ENCODE measurements around the gene CBFB. TPM values are rescaled to one million over a fixed set of nuclear protein-coding genes. Genes with fewer than 3 reads are reported as not detected.

CBFB gene
- total and polyA plus RNA-seq, 9 of the 15 experiments (the other 6 are each of a cell fraction or from before 2014, with no cell fraction given) = 22.0 to 112 (median 66.5) TPM

GRCh38 chr16:67100569-67101310 lies 71.8 kb downstream of the CBFB start:
- no peak overlapping the region for H2AFZ ChIP-seq (ENCODE audit: low read depth, low read length)
- no peaks in the 10 kb centered on the region for H3K9me3 ChIP-seq (replicated peaks; ENCODE audit: control insufficient read depth, insufficient read depth, low read depth, low read length)
- intact Hi-C loops (cut with micrococcal nuclease) = loop anchor here (1.0 to 5.0 kb wide), 3 partner anchors 82 to 153 kb away; no protein-coding TSS in a partner anchor
- H3K4me3 ChIP-seq = no peak overlapping the region
- ATAC-seq (peak; percentile 55; the same call in 2 of the 3 replicates), DNase-seq (ENCODE audit: extremely low read depth in 1 of 4, low spot score in 3 of 4) (no peak), FAIRE-seq (peak; percentile 29)
- no peaks in the 10 kb centered on the region for H4K20me1 ChIP-seq (replicated peaks; ENCODE audit: control insufficient read depth, insufficient read depth, low read length)
- ChIA-PET CTCF (ENCODE audit: low intra/inter-chr PET ratio) (interaction anchor here (1.5 to 2.8 kb wide), 4 partner anchors 83 to 154 kb away, joined by 4 to 25 read pairs (median 8); no protein-coding TSS in a partner anchor), POLR2A (no interaction called here)
- 100% methylated on average over 1 of the region's 1 CpG for WGBS (ENCODE audit: insufficient coverage, low coverage, missing lambda C conversion rate)
- peaks cover 27% of the 10 kb centered on the region; the same call in 1 of the 3 replicates for H3K36me3 ChIP-seq (ENCODE audit: control insufficient read depth, insufficient read depth, low read length)
- no peak overlapping the region for H3K4me2 ChIP-seq (ENCODE audit: insufficient read depth, low read length)
- no peaks in the 10 kb centered on the region for H3K4me1 ChIP-seq (replicated peaks in 1 of 2; ENCODE audit: control insufficient read depth in 2 of 2, insufficient read depth in 2 of 2, low read length in 2 of 2)
- in situ Hi-C loops (cut with MboI) = no loop called here
- no peak overlapping the region for H3K9ac ChIP-seq (ENCODE audit: insufficient read depth in 1 of 2, low read depth in 2 of 2, low read length in 2 of 2)
- no peaks in the 10 kb centered on the region for H3K79me2 ChIP-seq (ENCODE audit: control insufficient read depth, insufficient read depth, low read length)
- TSS peak; percentile 39 for BruUV-seq (replicated peaks)
- H3K27me3 ChIP-seq (ENCODE audit: control insufficient read depth in 2 of 2, insufficient read depth in 2 of 2, low read length in 2 of 2) = no peaks in the 10 kb centered on the region
- H3K9me1 ChIP-seq (ENCODE audit: control insufficient read depth, insufficient read depth, low read length) = no peaks in the 10 kb centered on the region
- no peak overlapping the region for H3K27ac ChIP-seq (ENCODE audit: extremely low read depth, low read depth, low read length)
- TF ChIP-seq, protein P1, sequence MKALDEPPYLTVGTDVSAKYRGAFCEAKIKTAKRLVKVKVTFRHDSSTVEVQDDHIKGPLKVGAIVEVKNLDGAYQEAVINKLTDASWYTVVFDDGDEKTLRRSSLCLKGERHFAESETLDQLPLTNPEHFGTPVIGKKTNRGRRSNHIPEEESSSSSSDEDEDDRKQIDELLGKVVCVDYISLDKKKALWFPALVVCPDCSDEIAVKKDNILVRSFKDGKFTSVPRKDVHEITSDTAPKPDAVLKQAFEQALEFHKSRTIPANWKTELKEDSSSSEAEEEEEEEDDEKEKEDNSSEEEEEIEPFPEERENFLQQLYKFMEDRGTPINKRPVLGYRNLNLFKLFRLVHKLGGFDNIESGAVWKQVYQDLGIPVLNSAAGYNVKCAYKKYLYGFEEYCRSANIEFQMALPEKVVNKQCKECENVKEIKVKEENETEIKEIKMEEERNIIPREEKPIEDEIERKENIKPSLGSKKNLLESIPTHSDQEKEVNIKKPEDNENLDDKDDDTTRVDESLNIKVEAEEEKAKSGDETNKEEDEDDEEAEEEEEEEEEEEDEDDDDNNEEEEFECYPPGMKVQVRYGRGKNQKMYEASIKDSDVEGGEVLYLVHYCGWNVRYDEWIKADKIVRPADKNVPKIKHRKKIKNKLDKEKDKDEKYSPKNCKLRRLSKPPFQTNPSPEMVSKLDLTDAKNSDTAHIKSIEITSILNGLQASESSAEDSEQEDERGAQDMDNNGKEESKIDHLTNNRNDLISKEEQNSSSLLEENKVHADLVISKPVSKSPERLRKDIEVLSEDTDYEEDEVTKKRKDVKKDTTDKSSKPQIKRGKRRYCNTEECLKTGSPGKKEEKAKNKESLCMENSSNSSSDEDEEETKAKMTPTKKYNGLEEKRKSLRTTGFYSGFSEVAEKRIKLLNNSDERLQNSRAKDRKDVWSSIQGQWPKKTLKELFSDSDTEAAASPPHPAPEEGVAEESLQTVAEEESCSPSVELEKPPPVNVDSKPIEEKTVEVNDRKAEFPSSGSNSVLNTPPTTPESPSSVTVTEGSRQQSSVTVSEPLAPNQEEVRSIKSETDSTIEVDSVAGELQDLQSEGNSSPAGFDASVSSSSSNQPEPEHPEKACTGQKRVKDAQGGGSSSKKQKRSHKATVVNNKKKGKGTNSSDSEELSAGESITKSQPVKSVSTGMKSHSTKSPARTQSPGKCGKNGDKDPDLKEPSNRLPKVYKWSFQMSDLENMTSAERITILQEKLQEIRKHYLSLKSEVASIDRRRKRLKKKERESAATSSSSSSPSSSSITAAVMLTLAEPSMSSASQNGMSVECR (CRISPR knock-in tag; IDR thresholded peaks at IDR 0.05) = no peak
- peak; percentile 44; the same call in 1 of the 2 replicates for TF ChIP-seq IRF9 (tag; IDR thresholded peaks at IDR 0.05)
- TF ChIP-seq, protein P2, sequence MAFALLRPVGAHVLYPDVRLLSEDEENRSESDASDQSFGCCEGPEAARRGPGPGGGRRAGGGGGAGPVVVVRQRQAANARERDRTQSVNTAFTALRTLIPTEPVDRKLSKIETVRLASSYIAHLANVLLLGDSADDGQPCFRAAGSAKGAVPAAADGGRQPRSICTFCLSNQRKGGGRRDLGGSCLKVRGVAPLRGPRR (CRISPR knock-in tag; IDR thresholded peaks at IDR 0.05) = no peak
- no peak for TF ChIP-seq POLR2B (IDR thresholded peaks at IDR 0.05; ENCODE audit: low read depth, partially characterized antibody)
- TF ChIP-seq, protein P3, sequence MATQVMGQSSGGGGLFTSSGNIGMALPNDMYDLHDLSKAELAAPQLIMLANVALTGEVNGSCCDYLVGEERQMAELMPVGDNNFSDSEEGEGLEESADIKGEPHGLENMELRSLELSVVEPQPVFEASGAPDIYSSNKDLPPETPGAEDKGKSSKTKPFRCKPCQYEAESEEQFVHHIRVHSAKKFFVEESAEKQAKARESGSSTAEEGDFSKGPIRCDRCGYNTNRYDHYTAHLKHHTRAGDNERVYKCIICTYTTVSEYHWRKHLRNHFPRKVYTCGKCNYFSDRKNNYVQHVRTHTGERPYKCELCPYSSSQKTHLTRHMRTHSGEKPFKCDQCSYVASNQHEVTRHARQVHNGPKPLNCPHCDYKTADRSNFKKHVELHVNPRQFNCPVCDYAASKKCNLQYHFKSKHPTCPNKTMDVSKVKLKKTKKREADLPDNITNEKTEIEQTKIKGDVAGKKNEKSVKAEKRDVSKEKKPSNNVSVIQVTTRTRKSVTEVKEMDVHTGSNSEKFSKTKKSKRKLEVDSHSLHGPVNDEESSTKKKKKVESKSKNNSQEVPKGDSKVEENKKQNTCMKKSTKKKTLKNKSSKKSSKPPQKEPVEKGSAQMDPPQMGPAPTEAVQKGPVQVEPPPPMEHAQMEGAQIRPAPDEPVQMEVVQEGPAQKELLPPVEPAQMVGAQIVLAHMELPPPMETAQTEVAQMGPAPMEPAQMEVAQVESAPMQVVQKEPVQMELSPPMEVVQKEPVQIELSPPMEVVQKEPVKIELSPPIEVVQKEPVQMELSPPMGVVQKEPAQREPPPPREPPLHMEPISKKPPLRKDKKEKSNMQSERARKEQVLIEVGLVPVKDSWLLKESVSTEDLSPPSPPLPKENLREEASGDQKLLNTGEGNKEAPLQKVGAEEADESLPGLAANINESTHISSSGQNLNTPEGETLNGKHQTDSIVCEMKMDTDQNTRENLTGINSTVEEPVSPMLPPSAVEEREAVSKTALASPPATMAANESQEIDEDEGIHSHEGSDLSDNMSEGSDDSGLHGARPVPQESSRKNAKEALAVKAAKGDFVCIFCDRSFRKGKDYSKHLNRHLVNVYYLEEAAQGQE (IDR thresholded peaks at IDR 0.05; ENCODE audit: borderline replicate concordance) = peak; percentile 49; the same call in 1 of the 2 replicates
- TF ChIP-seq, protein P3 (CRISPR knock-in tag; IDR thresholded peaks at IDR 0.05; ENCODE audit: low read depth) = no peak
